OCI-LY1 (cell line): ENCODE measurements around the gene C20orf204.

ENCODE experiments used
- H2AFZ ChIP-seq: fragments of 200-600 bp; sonication (generic), shearing (Covaris generic); 2 replicates; pipeline ENCODE4 v1.6.0; 2014; ENCODE audit warnings: antibody characterized with exemption, mild to moderate bottlenecking, low read length
- H3F3A ChIP-seq: fragments of 200-600 bp; sonication (generic), shearing (Covaris generic); 2 replicates; pipeline ENCODE4 v1.6.0; 2014; ENCODE audit warnings: mild to moderate bottlenecking, antibody characterized with exemption, low read length, moderate library complexity; ENCODE audit not compliant: insufficient read depth
- H3K27ac ChIP-seq: fragments of 200-600 bp; sonication (generic); 2 replicates; pipeline ENCODE4 v1.5.1; 2014; ENCODE audit warnings: low read length, mixed run types, mild to moderate bottlenecking, low read depth; ENCODE audit not compliant: poor library complexity, severe bottlenecking
- H3K27me3 ChIP-seq: fragments of 200-600 bp; sonication (generic); 2 replicates; pipeline ENCODE4 v1.6.0; 2014; ENCODE audit warnings: antibody characterized with exemption, mild to moderate bottlenecking, low read length, moderate library complexity; ENCODE audit not compliant: insufficient read depth
- H3K36me3 ChIP-seq: fragments of 200-600 bp; sonication (generic); 2 replicates; pipeline ENCODE4 v1.6.1; 2014; ENCODE audit warnings: mild to moderate bottlenecking, antibody characterized with exemption, low read length, moderate library complexity, mixed read lengths; ENCODE audit not compliant: insufficient read depth
- H3K4me1 ChIP-seq: fragments of 200-600 bp; sonication (generic); 2 replicates; pipeline ENCODE4 v1.5.1; 2014; ENCODE audit warnings: mild to moderate bottlenecking, low read length, moderate library complexity; ENCODE audit not compliant: insufficient read depth, severe bottlenecking
- H3K4me2 ChIP-seq: fragments of 200-600 bp; sonication (generic), shearing (Covaris generic); 2 replicates; pipeline ENCODE4 v1.6.1; 2014; ENCODE audit warnings: low read length
- H3K4me3 ChIP-seq: fragments of 200-600 bp; sonication (generic); 2 replicates; pipeline ENCODE4 v1.5.1; 2014; ENCODE audit warnings: low read length, low read depth, mild to moderate bottlenecking, mixed read lengths; ENCODE audit not compliant: poor library complexity, severe bottlenecking
- H3K79me2 ChIP-seq: fragments of 200-600 bp; shearing (Covaris generic); 2 replicates; pipeline ENCODE4 v1.6.1; 2016; ENCODE audit warnings: mixed run types, low read length, mixed read lengths; ENCODE audit not compliant: insufficient read depth
- H3K9ac ChIP-seq: fragments of 200-600 bp; sonication (generic), shearing (Covaris generic); 2 replicates; pipeline ENCODE4 v1.6.1; 2014; ENCODE audit warnings: mild to moderate bottlenecking, low read length, mixed read lengths
- H3K9me2 ChIP-seq: fragments of 200-600 bp; sonication (generic), shearing (Covaris generic); 2 replicates; pipeline ENCODE4 v1.6.1; 2014; ENCODE audit warnings: low read depth, mild to moderate bottlenecking, low read length, mixed read lengths
- H3K9me3 ChIP-seq: fragments of 200-600 bp; shearing (Covaris generic); 2 replicates; pipeline ENCODE4 v1.6.1; 2014; ENCODE audit warnings: low read length, mixed read lengths
- H4K20me1 ChIP-seq: fragments of 200-600 bp; sonication (generic), shearing (Covaris generic); 2 replicates; pipeline ENCODE4 v1.6.0; 2016; ENCODE audit warnings: mild to moderate bottlenecking, low read length; ENCODE audit not compliant: insufficient read depth
- CTCF ChIP-seq: fragments of 200-600 bp; sonication (generic), shearing (Covaris generic); IDR thresholded peaks from 2 replicates; pipeline ENCODE4 v1.5.1; 2017; ENCODE audit warnings: mild to moderate bottlenecking, antibody characterized with exemption, low read length, moderate library complexity, mixed read lengths
- EZH2 ChIP-seq: fragments of 200-600 bp; sonication (generic), shearing (Covaris generic); IDR thresholded peaks from 2 replicates; pipeline ENCODE4 v1.8.0; 2017; ENCODE audit warnings: borderline replicate concordance, mixed run types, mild to moderate bottlenecking, antibody characterized with exemption, low read length, moderate library complexity, mixed read lengths

The C20orf204 gene

DNA sequence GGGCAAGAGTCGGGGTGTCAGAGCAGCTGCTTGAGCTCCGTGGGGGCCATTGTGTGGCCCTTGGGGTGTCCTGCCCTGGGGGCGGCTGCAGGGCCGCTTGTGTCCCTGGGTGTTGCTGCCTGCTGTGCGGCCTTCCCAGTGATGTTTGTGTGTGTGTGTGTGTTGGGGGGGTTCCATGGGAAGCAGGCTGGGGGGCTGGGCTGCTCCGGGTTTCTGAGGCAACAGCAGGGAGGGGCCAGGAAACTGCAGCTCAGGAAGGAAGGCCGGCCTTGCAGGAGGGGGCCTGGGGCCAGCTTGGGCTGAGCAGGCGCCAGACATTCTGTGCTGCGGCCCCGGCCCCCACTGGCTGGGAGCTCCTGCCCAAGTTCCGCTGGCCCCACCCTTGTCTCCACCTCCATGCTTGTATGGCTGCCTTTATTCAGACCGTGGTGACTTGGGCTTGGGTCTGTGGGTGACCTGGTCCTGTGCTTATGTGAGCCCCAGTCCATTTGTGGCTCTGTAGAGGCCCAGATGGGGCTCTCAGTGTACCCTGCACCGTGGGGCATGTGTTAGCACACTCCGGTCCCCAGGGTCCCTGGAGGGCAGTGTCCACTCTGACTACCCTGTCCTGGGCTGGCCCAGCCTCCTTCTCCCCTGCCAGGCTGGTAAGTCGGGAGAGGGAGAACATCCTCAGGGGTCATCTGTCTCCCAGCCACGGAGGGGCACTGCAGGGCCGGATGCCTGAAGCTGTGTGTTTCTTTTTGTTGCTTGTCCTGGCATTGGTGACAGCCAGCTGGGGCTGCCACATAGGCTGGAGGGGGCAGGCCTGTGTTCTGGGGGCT is 18.1 kb downstream of the C20orf204 start:
- Histone ChIP-seq H3K36me3 (no peaks in the 10 kb centered on the region), H3K9me3 (no peaks in the 10 kb centered on the region), H3K9ac (no peak overlapping the region), H3K4me1 (peaks cover 15% of the 10 kb centered on the region), H4K20me1 (no peaks in the 10 kb centered on the region), H2AFZ (no peak overlapping the region), H3K27me3 (peaks cover 21% of the 10 kb centered on the region), H3K4me2 (no peak overlapping the region), H3K79me2 (no peaks in the 10 kb centered on the region), H3F3A (no peaks in the 10 kb centered on the region), H3K4me3 (no peak overlapping the region), H3K27ac (no peak overlapping the region), H3K9me2 (no peaks in the 10 kb centered on the region)
- TF ChIP-seq CTCF, result peak; percentile 30; the same call in 1 of the 2 replicates
- no peak for TF ChIP-seq EZH2

DNA sequence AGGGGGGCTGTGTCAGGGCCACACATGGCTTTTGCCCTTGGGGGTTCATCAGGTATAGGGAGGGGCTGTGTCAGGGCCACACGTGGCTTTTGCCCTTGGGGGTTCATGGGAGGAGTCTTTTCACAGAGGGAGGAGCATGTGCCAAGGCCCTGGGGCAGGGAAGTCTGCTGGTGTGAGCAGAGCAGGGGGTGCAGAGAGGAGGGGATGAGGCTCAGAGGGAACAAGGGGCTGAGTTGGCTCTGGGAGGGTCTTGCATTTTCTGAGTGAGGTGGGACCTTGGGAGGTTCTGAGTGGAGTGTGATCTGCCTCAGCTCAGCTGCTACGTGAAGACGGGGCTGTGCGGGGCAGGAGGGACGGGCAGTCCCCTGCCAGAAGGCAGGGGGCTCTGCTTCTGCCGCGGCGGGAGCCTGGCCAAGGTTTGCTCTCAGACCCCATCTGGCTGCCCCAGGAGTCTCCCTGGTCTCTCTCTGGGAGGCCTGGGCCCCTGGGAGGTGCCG is 19.5 kb downstream of the C20orf204 start:
- H3K4me3 ChIP-seq, result no peak overlapping the region
- H3K9me3 ChIP-seq, result no peaks in the 10 kb centered on the region
- no peaks in the 10 kb centered on the region for H3F3A ChIP-seq
- H3K4me2 ChIP-seq, result no peak overlapping the region
- no peaks in the 10 kb centered on the region for H3K36me3 ChIP-seq
- H2AFZ ChIP-seq, result no peak overlapping the region
- no peak overlapping the region for H3K9ac ChIP-seq
- peaks cover 15% of the 10 kb centered on the region for H3K4me1 ChIP-seq
- no peaks in the 10 kb centered on the region for H3K9me2 ChIP-seq
- no peaks in the 10 kb centered on the region for H3K79me2 ChIP-seq
- H3K27me3 ChIP-seq, result peaks cover 21% of the 10 kb centered on the region
- H3K27ac ChIP-seq, result no peak overlapping the region
- H4K20me1 ChIP-seq, result no peaks in the 10 kb centered on the region
- TF ChIP-seq CTCF (no peak), EZH2 (no peak)

- TF ChIP-seq EZH2 (no peak), CTCF (no peak)
- no peak overlapping the region for H2AFZ ChIP-seq
- H3K4me2 ChIP-seq, result no peak overlapping the region
Observed at GRCh38 chr20:64055893-64056638, 20.1 kb downstream of the C20orf204 start.

More at GRCh38 chr20:64055893-64056638, 20.1 kb downstream of the C20orf204 start:
- Histone ChIP-seq H3K9ac (no peak overlapping the region), H3K27ac (no peak overlapping the region), H4K20me1 (no peaks in the 10 kb centered on the region), H3F3A (no peaks in the 10 kb centered on the region), H3K36me3 (no peaks in the 10 kb centered on the region), H3K9me2 (no peaks in the 10 kb centered on the region), H3K9me3 (no peaks in the 10 kb centered on the region), H3K79me2 (no peaks in the 10 kb centered on the region), H3K27me3 (peaks cover 21% of the 10 kb centered on the region), H3K4me1 (peaks cover 15% of the 10 kb centered on the region), H3K4me3 (no peak overlapping the region)
